SK-N-MC (cell line): ENCODE data around the gene FBXL12.
"Not testable (repeated sequence)": the region's sequence is repeated elsewhere in the genome, so short reads cannot be mapped to it uniquely, and the experiment has no call there.

ENCODE experiments used
- DNase-seq: peaks from one replicate; pipeline ENCODE4 v3.0.0-alpha.2; 2011; ENCODE audit warnings: low read depth, low spot score
- H3K27ac ChIP-seq: fragments of 200-600 bp; sonication (generic); 2 replicates; pipeline ENCODE4 v1.5.1; 2016; ENCODE audit warnings: mixed run types
- H3K36me3 ChIP-seq: fragments of 200-600 bp; sonication (generic); 2 replicates; pipeline ENCODE4 v1.6.1; 2017; ENCODE audit warnings: antibody characterized with exemption, low read length, mixed read lengths; ENCODE audit not compliant: insufficient read depth
- H3K4me3 ChIP-seq: fragments of 200-600 bp; sonication (generic); 2 replicates; pipeline ENCODE4 v1.5.1; 2016
- H3K9ac ChIP-seq: fragments of 200-600 bp; sonication (generic); 2 replicates; pipeline ENCODE4 v1.8.0; 2017; ENCODE audit warnings: mixed run types, mixed read lengths; ENCODE audit not compliant: insufficient read length
- H3K9me3 ChIP-seq: fragments of 200-600 bp; sonication (generic); 2 replicates; pipeline ENCODE4 v1.6.1; 2017; ENCODE audit warnings: low read depth, mild to moderate bottlenecking, antibody characterized with exemption, low read length, moderate library complexity, mixed read lengths
- EZH2 ChIP-seq: fragments of 200-600 bp; sonication (generic); IDR thresholded peaks from one replicate; pipeline ENCODE4 v1.6.1; 2017; ENCODE audit warnings: antibody characterized with exemption
- FOXP2 ChIP-seq: optimal IDR thresholded peaks from 2 replicates; pipeline ENCODE3; 2011; ENCODE audit warnings: mild to moderate bottlenecking, moderate library complexity; ENCODE audit not compliant: insufficient read depth; ENCODE audit errors: extremely low read length, control extremely low read depth
- POLR2AphosphoS5 ChIP-seq: IDR thresholded peaks from 2 replicates; pipeline ENCODE4 v1.6.1; 2012; ENCODE audit warnings: mild to moderate bottlenecking, low read depth, low read length, borderline replicate concordance

Gene FBXL12

DNA sequence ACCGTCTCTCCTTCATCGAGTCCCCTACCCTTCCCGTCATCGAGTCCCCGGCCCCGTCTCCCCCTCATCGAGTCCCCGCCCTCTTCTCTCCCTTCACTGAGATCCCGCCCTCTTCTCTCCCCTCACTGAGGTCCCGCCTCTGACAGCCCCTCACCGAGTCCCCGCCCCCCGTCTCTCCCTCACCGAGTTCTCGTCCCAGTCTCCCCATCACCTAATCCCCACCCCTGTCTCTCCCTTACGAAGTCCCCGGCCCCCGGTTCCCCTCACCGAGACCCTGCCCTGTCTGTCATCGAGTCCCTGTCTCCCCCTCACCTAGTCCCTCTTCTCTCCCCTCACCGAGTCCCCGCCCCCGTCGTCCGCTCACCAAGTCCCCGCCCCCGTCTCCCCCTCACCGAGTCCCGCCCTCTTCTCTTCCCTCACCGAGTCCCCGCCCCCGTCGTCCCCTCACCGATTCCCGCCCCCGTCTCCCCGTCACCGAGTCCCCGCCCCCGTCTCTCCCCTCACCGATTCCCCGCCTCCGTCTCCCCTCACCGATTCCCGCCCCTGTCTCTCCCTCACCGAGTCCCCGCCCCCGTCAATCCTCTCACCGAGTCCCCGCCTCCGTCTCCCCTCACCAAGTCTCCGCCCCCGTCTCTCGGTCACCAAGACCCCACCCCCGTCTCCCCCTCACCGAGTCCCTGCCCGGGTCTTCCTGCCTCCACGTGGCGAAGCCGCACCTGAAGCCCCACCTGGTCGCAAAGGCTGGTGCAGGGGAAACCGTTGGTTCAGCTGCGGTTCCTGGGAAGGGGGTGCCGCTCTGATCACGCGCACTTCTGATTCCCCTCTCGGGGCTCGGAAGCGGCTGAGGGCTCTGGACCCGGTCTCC is 26.4 kb downstream of the FBXL12 start:
- Histone ChIP-seq H3K36me3 (no peaks in the 10 kb centered on the region), H3K27ac (no peak overlapping the region), H3K9ac (peak overlapping the region; percentile 6), H3K4me3 (peak overlapping the region; percentile 83), H3K9me3 (no peaks in the 10 kb centered on the region)
- DNase-seq: peak; percentile 32
- TF ChIP-seq POLR2AphosphoS5 (no peak), EZH2 (no peak), FOXP2 (no peak)

DNA sequence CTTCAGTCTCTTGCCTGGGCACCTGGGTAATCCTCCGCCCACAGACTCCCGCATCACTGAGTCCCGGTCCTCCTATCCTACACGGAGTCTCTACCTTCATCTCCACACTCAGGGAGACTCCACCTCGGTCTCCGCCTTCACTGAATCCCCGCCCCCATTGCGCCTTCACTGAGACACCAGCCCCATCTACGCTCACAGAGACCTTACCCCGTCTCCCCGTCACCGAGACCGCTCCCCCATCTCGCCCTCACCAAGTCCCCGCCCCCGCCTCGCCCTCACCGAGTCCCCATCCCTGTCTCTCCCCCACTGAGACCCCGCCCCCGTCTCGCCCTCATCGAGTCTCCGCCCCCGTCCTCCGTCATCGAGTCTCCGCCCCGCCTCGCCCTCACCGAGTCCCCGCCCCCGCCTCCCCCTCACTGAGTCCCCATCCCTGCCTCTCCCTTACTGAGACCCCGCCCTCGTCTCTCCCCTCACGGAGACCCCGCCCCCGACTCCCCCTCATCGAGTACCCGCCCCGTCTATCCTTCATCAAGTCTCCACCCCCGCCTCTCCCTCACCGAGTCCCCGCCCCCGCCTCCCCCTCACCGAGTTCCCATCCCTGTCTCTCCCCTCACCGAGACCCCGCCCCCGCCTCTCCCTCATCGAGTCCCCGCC is 27.2 kb downstream of the FBXL12 start:
- Histone ChIP-seq H3K9me3 (no peaks in the 10 kb centered on the region), H3K27ac (no peak overlapping the region), H3K9ac (no peak overlapping the region), H3K4me3 (peak overlapping the region; percentile 83), H3K36me3 (no peaks in the 10 kb centered on the region)
- peak; percentile 34 for DNase-seq
- no peak for TF ChIP-seq FOXP2
- no peak for TF ChIP-seq EZH2
- TF ChIP-seq POLR2AphosphoS5: no peak

DNA sequence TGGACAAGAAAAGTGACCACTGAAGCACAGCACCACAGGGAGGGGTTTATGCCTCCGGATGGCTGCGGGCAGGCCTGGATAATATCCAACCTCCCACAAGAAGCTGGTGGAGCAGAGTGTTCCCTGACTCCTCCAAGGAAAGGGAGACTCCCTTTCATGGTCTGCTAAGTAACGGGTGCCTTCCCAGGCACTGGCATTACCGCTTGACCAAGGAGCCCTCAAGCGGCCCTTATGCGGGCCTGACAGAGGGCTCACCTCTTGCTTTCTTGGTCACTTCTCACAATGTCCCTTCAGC is 27.9 kb downstream of the FBXL12 start:
- not testable (repeated sequence) for H3K9me3 ChIP-seq, DNase-seq, H3K36me3 ChIP-seq, H3K27ac ChIP-seq, H3K9ac ChIP-seq
- peak overlapping the region; percentile 76 for H3K4me3 ChIP-seq

DNA sequence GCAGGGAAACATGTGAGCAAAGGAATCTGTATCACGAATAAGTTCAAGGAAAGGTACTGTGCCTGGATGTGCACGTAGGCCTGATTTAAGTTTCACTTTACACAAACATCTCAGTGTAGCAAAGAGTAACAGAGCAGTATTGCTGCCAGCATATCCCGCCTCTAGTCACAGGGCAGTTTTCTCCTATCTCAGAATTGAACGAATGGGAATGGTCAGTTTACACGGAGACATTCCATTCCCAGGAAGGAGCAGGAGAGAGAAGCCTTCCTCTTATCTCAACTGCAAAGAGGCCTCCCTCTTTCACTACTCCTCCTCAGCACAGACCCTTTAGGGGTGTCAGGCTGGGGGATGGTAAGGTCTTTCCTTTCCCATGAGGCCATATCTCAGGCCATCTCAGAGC is 29.3 kb downstream of the FBXL12 start:
- H3K27ac ChIP-seq, H3K4me3 ChIP-seq, H3K36me3 ChIP-seq, H3K9ac ChIP-seq, H3K9me3 ChIP-seq, DNase-seq: not testable (repeated sequence)

DNA sequence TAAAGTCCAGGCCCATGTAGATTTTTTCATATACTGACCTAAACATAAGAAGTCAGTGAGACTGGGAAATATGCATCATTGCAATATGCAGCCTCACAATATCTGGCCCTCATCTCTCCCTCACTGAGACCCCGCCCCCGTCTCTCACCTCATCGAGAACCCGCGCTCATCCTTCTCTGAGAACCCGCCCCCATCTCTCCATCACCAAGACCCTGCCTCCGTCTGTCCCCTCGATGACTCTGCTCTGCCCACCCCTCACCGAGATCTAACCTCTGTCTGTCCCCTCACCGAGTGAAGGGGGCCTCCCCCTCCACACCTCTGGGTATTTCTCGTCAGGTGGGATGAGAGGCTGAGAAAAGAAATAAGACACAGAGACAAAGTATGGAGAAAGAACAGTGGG is 29.8 kb downstream of the FBXL12 start:
- Histone ChIP-seq H3K27ac (no peak overlapping the region), H3K4me3 (no peak overlapping the region), H3K9me3 (no peaks in the 10 kb centered on the region), H3K9ac (no peak overlapping the region), H3K36me3 (no peaks in the 10 kb centered on the region)
- DNase-seq: no peak
- TF ChIP-seq POLR2AphosphoS5 (no peak), EZH2 (no peak), FOXP2 (no peak)

DNA sequence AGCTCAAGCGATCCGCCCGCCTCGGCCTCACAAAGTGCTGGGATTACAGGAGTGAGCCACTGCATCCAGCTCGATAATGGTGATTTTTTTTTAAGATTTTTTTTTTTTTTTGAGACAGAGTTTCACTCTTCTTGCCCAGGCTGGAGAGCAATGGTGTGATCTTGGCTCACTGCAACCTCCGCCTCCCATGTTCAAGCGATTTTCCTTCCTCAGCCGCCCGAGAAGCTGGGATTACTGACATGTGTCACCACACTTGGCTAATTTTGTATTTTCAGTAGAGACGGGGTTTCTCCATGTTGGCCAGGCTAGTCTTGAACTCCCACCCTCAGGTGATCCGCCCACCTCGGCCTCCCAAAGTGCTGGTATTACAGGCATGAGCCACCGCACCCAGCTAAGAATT is 30.3 kb downstream of the FBXL12 start:
- not testable (repeated sequence) for H3K36me3 ChIP-seq, H3K4me3 ChIP-seq, DNase-seq, H3K9me3 ChIP-seq, H3K27ac ChIP-seq, H3K9ac ChIP-seq

DNA sequence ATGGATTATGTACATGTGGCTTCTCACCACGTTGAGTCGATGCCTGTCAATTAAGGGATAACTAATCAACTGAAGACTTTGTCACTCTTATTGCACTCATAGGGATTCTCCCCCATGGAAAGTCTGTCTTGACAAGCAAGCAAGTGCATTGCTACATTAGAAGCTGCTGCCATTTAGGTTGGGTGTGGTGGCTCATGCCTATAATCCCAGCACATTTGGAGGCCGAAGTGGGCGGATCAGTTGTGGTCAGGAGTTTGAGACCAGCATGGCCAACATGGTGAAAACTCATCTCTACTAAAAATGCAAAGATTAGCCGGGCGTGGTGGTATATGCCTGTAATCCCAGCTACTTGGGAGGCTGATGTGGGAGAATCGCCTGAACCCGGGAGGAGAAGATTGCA is 32.1 kb downstream of the FBXL12 start:
- DNase-seq: no peak
- Histone ChIP-seq H3K4me3 (no peak overlapping the region), H3K9me3 (no peaks in the 10 kb centered on the region), H3K36me3 (no peaks in the 10 kb centered on the region), H3K9ac (no peak overlapping the region), H3K27ac (no peak overlapping the region)
- TF ChIP-seq FOXP2 (no peak), POLR2AphosphoS5 (no peak), EZH2 (no peak)

DNA sequence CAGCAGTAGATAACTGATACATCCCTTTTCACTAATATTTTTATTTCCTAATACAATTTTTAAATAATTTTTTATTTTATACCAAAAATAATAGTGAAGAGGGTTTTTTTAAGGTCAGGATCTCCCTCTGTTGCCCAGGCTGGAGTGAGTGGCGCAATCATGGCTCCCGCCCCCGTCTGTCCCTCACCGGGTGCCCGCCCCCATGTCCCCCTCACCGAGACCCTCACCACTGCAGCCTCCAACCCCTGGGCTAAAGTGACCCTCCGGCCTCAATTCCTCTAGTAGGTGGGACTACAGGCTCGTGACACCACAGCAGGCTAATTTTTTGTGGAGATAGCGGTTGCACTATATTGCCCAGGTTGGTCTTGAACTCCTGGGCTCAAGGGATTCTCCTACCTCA is 32.5 kb downstream of the FBXL12 start:
- no peak overlapping the region for H3K9ac ChIP-seq
- no peaks in the 10 kb centered on the region for H3K9me3 ChIP-seq
- no peak overlapping the region for H3K27ac ChIP-seq
- no peak for TF ChIP-seq POLR2AphosphoS5
- no peak for TF ChIP-seq EZH2
- no peak for TF ChIP-seq FOXP2
- DNase-seq: no peak
- no peaks in the 10 kb centered on the region for H3K36me3 ChIP-seq
- no peak overlapping the region for H3K4me3 ChIP-seq
